ENCODE data around the gene TCF15. TPM values are rescaled to one million over a fixed set of nuclear protein-coding genes. Genes with fewer than 3 reads are reported as not detected.

TCF15 gene
- polyA plus RNA-seq, 3 donors: not detected

DNA sequence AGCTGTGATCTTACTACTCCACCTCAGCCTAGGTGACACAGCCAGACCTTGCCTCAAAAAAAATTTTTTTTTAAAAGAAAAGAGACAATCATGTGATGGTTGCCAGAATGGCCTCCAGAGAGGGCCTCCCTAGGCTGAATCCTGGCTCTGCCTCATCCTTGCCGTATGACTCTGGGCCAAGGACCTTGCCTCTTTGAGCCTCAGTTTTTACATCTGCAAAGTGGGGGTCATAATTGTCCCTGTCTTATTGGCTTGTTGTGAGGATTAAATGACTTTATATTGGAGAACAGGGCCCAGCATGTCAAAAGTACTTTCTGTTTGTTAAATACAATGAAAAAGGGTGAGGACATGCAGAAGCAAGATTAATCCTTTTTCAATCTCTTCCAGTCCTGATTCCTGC is 28.5 kb upstream of the TCF15 start:
- H3K27me3 Mint-ChIP-seq (ENCODE audit: low read depth in 3 of 3): peaks cover 15 to 35% (median 21%) of the 10 kb centered on the region in 3 donors
- Histone ChIP-seq H4K20me1 (ENCODE audit: insufficient read depth, low read length) (peaks cover 5% of the 10 kb centered on the region), H3K79me2 (ENCODE audit: insufficient read depth, low read length) (no peaks in the 10 kb centered on the region), H3K9ac (ENCODE audit: insufficient read depth, low read length, poor library complexity, severe bottlenecking) (no peak overlapping the region), H3K27ac (ENCODE audit: low read depth in 1 of 2, low read length in 2 of 2) (no peak overlapping the region), H3K4me2 (replicated peaks; ENCODE audit: extremely low read depth, low read length, poor library complexity, severe bottlenecking) (no peak overlapping the region), H3K9me3 (replicated peaks in 1 of 2; ENCODE audit: control insufficient read depth in 1 of 2, insufficient read depth in 1 of 2, low read length in 2 of 2) (no peaks in the 10 kb centered on the region), H3K4me1 (ENCODE audit: control insufficient read depth in 1 of 2, insufficient read depth in 2 of 2, low read length in 2 of 2) (no peaks in the 10 kb centered on the region), H2AFZ (ENCODE audit: insufficient read depth, low read depth, low read length, poor library complexity, severe bottlenecking) (no peak overlapping the region), H3K4me3 (replicated peaks in 1 of 3; ENCODE audit: low read depth in 2 of 3, low read length in 3 of 3) (no peak overlapping the region), H3K27me3 (ENCODE audit: control insufficient read depth in 2 of 2, insufficient read depth in 2 of 2, low read length in 2 of 2) (peaks cover 3 to 10% of the 10 kb centered on the region in 2 donors), H3K36me3 (replicated peaks in 1 of 2; ENCODE audit: control insufficient read depth in 1 of 2, insufficient read depth in 2 of 2, low read length in 2 of 2) (no peaks in the 10 kb centered on the region)
- H3K4me3 Mint-ChIP-seq: no peak overlapping the region
- H3K27ac Mint-ChIP-seq: no peak overlapping the region
- H3K4me1 Mint-ChIP-seq: peaks cover 3% of the 10 kb centered on the region
- WGBS (ENCODE audit: insufficient coverage): 100% methylated on average over 1 of the region's 1 CpG
- peaks cover 0 to 9% (median 0%) of the 10 kb centered on the region in 7 donors for H3K9me3 Mint-ChIP-seq
- TF ChIP-seq, protein P1, sequence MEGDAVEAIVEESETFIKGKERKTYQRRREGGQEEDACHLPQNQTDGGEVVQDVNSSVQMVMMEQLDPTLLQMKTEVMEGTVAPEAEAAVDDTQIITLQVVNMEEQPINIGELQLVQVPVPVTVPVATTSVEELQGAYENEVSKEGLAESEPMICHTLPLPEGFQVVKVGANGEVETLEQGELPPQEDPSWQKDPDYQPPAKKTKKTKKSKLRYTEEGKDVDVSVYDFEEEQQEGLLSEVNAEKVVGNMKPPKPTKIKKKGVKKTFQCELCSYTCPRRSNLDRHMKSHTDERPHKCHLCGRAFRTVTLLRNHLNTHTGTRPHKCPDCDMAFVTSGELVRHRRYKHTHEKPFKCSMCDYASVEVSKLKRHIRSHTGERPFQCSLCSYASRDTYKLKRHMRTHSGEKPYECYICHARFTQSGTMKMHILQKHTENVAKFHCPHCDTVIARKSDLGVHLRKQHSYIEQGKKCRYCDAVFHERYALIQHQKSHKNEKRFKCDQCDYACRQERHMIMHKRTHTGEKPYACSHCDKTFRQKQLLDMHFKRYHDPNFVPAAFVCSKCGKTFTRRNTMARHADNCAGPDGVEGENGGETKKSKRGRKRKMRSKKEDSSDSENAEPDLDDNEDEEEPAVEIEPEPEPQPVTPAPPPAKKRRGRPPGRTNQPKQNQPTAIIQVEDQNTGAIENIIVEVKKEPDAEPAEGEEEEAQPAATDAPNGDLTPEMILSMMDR (IDR thresholded peaks at IDR 0.05): no peak
- DNase-seq: no peak
- intact Hi-C loops (cut with micrococcal nuclease): no loop called here
- H3K36me3 Mint-ChIP-seq: peaks cover 2 to 5% of the 10 kb centered on the region in 2 donors

DNA sequence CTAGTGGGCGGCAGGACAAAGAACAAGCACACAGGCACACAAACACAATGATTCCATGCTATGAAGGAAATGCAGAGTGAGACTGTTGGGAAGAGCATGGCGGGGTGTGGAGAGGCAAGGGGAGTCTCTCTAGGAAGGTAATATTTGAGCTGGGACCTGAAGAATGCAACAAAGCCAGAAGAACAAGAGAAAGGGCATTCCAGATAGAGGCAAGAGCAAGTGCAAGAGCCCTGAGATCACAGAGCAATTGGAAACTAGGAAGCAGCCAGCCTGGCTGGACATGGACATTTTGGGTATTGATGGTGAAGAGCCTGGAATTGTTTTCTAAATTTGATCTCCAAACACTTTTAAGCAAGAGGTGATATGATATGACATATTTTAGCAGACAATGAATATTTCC is 27.4 kb upstream of the TCF15 start:
- intact Hi-C loops (cut with micrococcal nuclease): no loop called here
- DNase-seq: no peak

More for the DNA sequence above, 27.4 kb upstream of the TCF15 start:
- Histone ChIP-seq H2AFZ (ENCODE audit: insufficient read depth, low read depth, low read length, poor library complexity, severe bottlenecking) (no peak overlapping the region), H3K4me3 (replicated peaks in 1 of 3; ENCODE audit: low read depth in 2 of 3, low read length in 3 of 3) (no peak overlapping the region), H3K4me1 (ENCODE audit: control insufficient read depth in 1 of 2, insufficient read depth in 2 of 2, low read length in 2 of 2) (no peaks in the 10 kb centered on the region), H3K9ac (ENCODE audit: insufficient read depth, low read length, poor library complexity, severe bottlenecking) (no peak overlapping the region), H3K36me3 (replicated peaks in 1 of 2; ENCODE audit: control insufficient read depth in 1 of 2, insufficient read depth in 2 of 2, low read length in 2 of 2) (no peaks in the 10 kb centered on the region), H3K9me3 (replicated peaks in 1 of 2; ENCODE audit: control insufficient read depth in 1 of 2, insufficient read depth in 1 of 2, low read length in 2 of 2) (no peaks in the 10 kb centered on the region), H3K4me2 (replicated peaks; ENCODE audit: extremely low read depth, low read length, poor library complexity, severe bottlenecking) (no peak overlapping the region), H3K27me3 (ENCODE audit: control insufficient read depth in 2 of 2, insufficient read depth in 2 of 2, low read length in 2 of 2) (peaks cover 0 to under 1% of the 10 kb centered on the region in 2 donors), H4K20me1 (ENCODE audit: insufficient read depth, low read length) (no peaks in the 10 kb centered on the region), H3K79me2 (ENCODE audit: insufficient read depth, low read length) (no peaks in the 10 kb centered on the region), H3K27ac (ENCODE audit: low read depth in 1 of 2, low read length in 2 of 2) (no peak overlapping the region)
- TF ChIP-seq, protein P1 (IDR thresholded peaks at IDR 0.05): no peak
- H3K36me3 Mint-ChIP-seq: no peaks in the 10 kb centered on the region
- peaks cover 5 to 25% (median 10%) of the 10 kb centered on the region in 3 donors for H3K27me3 Mint-ChIP-seq (ENCODE audit: low read depth in 3 of 3)
- peaks cover 1% of the 10 kb centered on the region for H3K4me1 Mint-ChIP-seq
- H3K9me3 Mint-ChIP-seq: peaks cover 0 to under 1% (median 0%) of the 10 kb centered on the region in 7 donors
- 100% methylated on average over 2 of the region's 2 CpGs for WGBS (ENCODE audit: insufficient coverage)
- no peak overlapping the region for H3K4me3 Mint-ChIP-seq
- no peak overlapping the region for H3K27ac Mint-ChIP-seq

All from CD14-positive monocyte (primary cell).